Breast epithelium (tissue), 4 donors: Measurements from ENCODE around the gene ABCC2. TPM values are rescaled to one million over a fixed set of nuclear protein-coding genes. Genes with fewer than 3 reads are reported as not detected.

Source experiments
- DNase-seq, 2 donors: peaks; one replicate each; pipeline ENCODE4 v3.0.0-alpha.2; 2019; ENCODE audit warnings: low spot score in 2 of 2
- H3K27ac ChIP-seq, 2 donors: fragments of 200-600 bp; sonication (generic) in 1 of 2; one replicate each; pipeline ENCODE4 v1.5.1; 2016 to 2019; ENCODE audit warnings: mild to moderate bottlenecking in 1 of 2
- H3K27me3 ChIP-seq, 2 donors: fragments of 200-600 bp; sonication (generic) in 1 of 2; one replicate each; pipeline versions ENCODE4 v1.5.1 to v1.6.0; 2017 to 2019; ENCODE audit warnings: control low read depth in 1 of 2, mild to moderate bottlenecking in 1 of 2
- H3K36me3 ChIP-seq: fragments of 200-600 bp; one replicate; pipeline ENCODE4 v1.5.1; 2019
- H3K4me1 ChIP-seq, 2 donors: fragments of 200-600 bp; sonication (generic); one replicate each; pipeline ENCODE4 v1.5.1; 2016 to 2019; ENCODE audit warnings: control low read depth in 1 of 2
- H3K4me3 ChIP-seq, 3 donors: fragments of 200-600 bp; sonication (generic); 1 replicate in 2 of 3; 2 replicates in 1 of 3; pipeline ENCODE4 v1.5.1; 2016 to 2019; ENCODE audit warnings: mild to moderate bottlenecking in 3 of 3, moderate library complexity in 2 of 3
- H3K9me3 ChIP-seq, 2 donors: fragments of 200-600 bp; sonication (generic) in 1 of 2; one replicate each; pipeline ENCODE4 v1.5.1; 2016 to 2019; ENCODE audit warnings: control low read depth in 1 of 2
- POLR2A ChIP-seq: fragments of 450-650 bp; IDR thresholded peaks from one replicate; pipeline ENCODE4 v1.6.1; 2016; ENCODE audit warnings: antibody characterized with exemption, mild to moderate bottlenecking, moderate library complexity
- POLR2AphosphoS5 ChIP-seq, 3 donors: sonication (generic); formaldehyde crosslinking; IDR thresholded peaks; one replicate each; pipeline ENCODE4 v1.6.1; 2017; ENCODE audit warnings: antibody characterized with exemption in 3 of 3
- intact Hi-C: fragments of 100-400 bp; cut with DNase I; formaldehyde crosslinking; loops from one replicate; pipeline ENCODE4 v1.15.1; 2023; ENCODE audit warnings: low total_unique reads
- total RNA-seq, 3 donors: library from RNA; depleted of rRNA; stranded (reverse); fragments of >200 nt; gene quantifications; one replicate each; pipeline ENCODE4 v1.1.0, GENCODE V29; 2016
- TF ChIP-seq, protein P1 (sequence below), 3 donors: fragments of 450-650 bp; IDR thresholded peaks; one replicate each; pipeline ENCODE4 v1.5.1; 2016 to 2017; ENCODE audit warnings: antibody characterized with exemption in 3 of 3, mild to moderate bottlenecking in 3 of 3, moderate library complexity in 3 of 3

Gene ABCC2
- total RNA-seq, 3 donors from 2014 or later: 2.0 to 3.1 (median 2.1) TPM

DNA sequence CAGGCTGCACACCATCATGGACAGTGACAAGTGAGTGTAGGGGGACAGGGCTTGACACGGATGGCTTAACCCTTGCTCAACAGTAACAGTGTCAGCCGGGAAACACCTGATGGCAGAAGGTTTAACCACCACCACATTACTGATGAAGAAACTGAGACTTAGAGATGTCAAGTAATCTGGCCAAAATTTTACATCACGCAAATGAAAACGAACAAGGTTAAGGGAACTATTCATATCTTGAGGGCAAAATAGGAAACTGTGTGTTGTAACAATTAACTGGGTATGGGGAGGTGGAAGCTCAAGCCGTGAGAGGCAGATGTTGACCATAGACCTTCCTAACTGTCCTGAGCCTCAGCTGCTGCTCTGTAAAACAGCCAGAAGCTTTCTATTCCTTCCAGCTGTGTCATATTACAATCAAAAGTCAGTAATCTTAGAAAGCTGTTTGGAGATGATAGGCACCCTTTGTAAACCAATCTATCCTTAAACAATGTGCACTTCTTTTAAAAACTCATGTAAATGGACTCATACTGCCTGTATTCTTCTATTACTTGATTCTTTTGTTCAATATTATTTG lies 68.4 kb downstream of the ABCC2 start:
- H3K4me1 ChIP-seq: no peaks in the 10 kb centered on the region
- no peaks in the 10 kb centered on the region for H3K27me3 ChIP-seq
- H3K27ac ChIP-seq: no peak overlapping the region
- no peaks in the 10 kb centered on the region for H3K9me3 ChIP-seq
- H3K4me3 ChIP-seq: no peak overlapping the region
- TF ChIP-seq, protein P1, sequence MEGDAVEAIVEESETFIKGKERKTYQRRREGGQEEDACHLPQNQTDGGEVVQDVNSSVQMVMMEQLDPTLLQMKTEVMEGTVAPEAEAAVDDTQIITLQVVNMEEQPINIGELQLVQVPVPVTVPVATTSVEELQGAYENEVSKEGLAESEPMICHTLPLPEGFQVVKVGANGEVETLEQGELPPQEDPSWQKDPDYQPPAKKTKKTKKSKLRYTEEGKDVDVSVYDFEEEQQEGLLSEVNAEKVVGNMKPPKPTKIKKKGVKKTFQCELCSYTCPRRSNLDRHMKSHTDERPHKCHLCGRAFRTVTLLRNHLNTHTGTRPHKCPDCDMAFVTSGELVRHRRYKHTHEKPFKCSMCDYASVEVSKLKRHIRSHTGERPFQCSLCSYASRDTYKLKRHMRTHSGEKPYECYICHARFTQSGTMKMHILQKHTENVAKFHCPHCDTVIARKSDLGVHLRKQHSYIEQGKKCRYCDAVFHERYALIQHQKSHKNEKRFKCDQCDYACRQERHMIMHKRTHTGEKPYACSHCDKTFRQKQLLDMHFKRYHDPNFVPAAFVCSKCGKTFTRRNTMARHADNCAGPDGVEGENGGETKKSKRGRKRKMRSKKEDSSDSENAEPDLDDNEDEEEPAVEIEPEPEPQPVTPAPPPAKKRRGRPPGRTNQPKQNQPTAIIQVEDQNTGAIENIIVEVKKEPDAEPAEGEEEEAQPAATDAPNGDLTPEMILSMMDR (IDR thresholded peaks at IDR 0.05): no peak
- TF ChIP-seq POLR2A: no peak
- intact Hi-C loops: no loop called here
- no peaks in the 10 kb centered on the region for H3K36me3 ChIP-seq
- no peak for DNase-seq

DNA sequence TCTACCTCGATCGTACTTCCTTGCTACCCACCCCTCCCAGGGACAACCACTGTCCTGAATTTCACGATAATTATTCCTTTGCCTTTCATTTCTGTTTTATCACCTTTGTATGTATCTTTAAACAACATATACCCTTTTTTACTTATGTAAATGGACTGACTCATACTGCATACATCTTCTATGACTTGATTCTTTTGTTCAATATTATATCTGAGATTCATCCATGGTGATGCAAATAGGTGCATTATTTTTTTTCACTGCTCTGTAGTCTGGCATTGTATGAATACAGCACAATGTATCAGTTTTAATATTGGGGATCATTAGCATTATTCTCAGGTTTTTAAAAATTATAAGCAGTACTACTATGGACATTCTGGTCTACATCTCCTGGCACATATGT lies 69.4 kb downstream of the ABCC2 start:
- H3K4me1 ChIP-seq: no peaks in the 10 kb centered on the region
- H3K4me3 ChIP-seq: no peak overlapping the region
- TF ChIP-seq POLR2AphosphoS5 (IDR thresholded peaks at IDR 0.05) (no peak), POLR2A (no peak)
- TF ChIP-seq, protein P1 (IDR thresholded peaks at IDR 0.05): no peak
- H3K27me3 ChIP-seq: no peaks in the 10 kb centered on the region
- intact Hi-C loops: no loop called here
- DNase-seq: no peak
- H3K27ac ChIP-seq: no peak overlapping the region
- no peaks in the 10 kb centered on the region for H3K9me3 ChIP-seq
- no peaks in the 10 kb centered on the region for H3K36me3 ChIP-seq

DNA sequence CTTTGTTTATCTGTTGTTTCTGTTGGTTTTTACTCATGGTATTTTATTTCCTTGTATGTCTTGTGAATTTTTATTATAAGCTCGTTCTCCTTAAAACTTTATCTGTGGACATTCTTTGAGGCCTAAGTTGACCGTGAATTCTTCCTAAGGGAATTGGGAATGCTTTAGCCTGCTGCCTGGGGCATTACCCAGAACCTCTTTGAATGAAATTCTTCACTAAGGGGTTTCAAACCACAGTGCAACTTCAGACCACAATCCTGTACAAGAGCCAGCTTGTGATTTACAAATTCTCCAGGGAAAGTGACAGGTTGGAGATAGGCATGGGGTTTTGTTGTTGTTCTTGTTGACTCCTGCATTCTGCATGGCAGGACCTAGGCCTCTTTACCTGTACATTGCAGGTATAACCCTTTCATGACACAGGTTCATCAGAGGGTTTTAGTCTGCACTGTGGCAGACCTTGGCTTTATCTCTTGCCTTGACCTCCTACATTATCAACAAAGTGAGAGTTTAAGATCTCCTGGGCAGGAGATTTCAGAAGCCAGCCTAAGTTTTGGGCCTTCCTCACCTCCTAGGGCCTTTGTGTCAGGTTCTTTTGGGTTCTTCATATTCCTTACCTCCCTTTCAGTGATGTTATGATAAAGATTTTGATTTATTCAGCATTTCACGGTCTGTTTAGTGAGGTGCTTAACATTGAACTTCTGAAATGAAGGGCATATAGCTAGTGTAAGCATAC lies 70.2 kb downstream of the ABCC2 start:
- H3K4me1 ChIP-seq: no peaks in the 10 kb centered on the region
- H3K27ac ChIP-seq: no peak overlapping the region
- intact Hi-C loops: no loop called here
- TF ChIP-seq POLR2AphosphoS5 (IDR thresholded peaks at IDR 0.05) (no peak), POLR2A (no peak)
- TF ChIP-seq, protein P1 (IDR thresholded peaks at IDR 0.05): no peak
- H3K4me3 ChIP-seq: no peak overlapping the region
- no peaks in the 10 kb centered on the region for H3K36me3 ChIP-seq
- no peaks in the 10 kb centered on the region for H3K27me3 ChIP-seq
- H3K9me3 ChIP-seq: no peaks in the 10 kb centered on the region
- no peak for DNase-seq

DNA sequence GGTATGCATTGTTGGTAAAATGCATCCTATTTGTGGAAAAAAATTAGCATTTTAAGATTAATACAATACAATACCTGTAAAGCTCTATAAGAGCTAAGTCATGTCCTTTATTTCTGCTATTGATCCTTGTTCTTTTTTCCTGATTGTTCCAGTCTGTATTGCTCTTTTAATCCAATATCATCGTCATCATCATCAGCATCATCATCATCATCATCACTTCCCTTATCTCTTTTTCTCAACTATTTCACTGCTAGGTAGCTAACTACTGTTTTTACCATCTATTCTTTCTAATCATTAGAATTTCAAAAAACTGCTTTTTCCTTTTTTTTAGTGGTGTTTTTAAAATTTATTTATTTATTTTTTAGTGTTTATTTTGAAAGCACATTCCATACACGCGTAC lies 71.2 kb downstream of the ABCC2 start:
- H3K4me1 ChIP-seq: no peaks in the 10 kb centered on the region
- H3K4me3 ChIP-seq: no peak overlapping the region
- intact Hi-C loops: no loop called here
- H3K27me3 ChIP-seq: no peaks in the 10 kb centered on the region
- H3K9me3 ChIP-seq: no peaks in the 10 kb centered on the region
- no peak for DNase-seq
- TF ChIP-seq POLR2AphosphoS5 (IDR thresholded peaks at IDR 0.05): no peak
- TF ChIP-seq, protein P1 (IDR thresholded peaks at IDR 0.05): no peak
- no peak for TF ChIP-seq POLR2A
- no peak overlapping the region for H3K27ac ChIP-seq
- H3K36me3 ChIP-seq: no peaks in the 10 kb centered on the region

DNA sequence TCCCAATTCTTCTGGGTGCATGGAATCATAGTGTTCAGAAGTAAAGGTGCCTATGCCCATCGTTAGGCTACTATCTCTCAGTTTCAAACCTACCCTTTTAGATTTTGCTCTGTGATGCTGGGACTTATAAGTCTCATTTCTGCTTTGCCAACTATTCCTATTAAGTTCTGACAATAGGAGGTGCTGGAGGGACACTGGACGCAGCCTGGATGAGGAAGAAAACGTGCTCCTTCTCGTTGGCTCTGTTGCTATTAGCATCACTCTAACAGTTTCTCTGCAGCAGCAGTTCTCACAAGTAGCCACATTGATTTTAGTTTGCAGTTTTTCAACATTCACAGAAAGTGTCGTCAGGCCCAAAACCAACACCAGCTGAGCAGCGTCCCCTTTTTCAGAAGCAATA lies 72.4 kb downstream of the ABCC2 start:
- intact Hi-C loops: no loop called here
- Histone ChIP-seq H3K9me3 (no peaks in the 10 kb centered on the region), H3K36me3 (no peaks in the 10 kb centered on the region), H3K27ac (no peak overlapping the region), H3K4me3 (no peak overlapping the region), H3K4me1 (no peaks in the 10 kb centered on the region), H3K27me3 (no peaks in the 10 kb centered on the region)
- no peak for DNase-seq
- TF ChIP-seq, protein P1 (IDR thresholded peaks at IDR 0.05): peak in 1 of 3 donors; percentile 29
- TF ChIP-seq POLR2AphosphoS5 (IDR thresholded peaks at IDR 0.05): no peak
